Upper lobe of left lung (tissue), 4 donors: ENCODE measurements around the gene SETD2.

Experiments
- POLR2A ChIP-seq, 4 donors: fragments of 450-650 bp; IDR thresholded peaks; one replicate each; pipeline ENCODE4 v1.5.1; 2016 to 2017; ENCODE audit warnings: antibody characterized with exemption in 4 of 4, mild to moderate bottlenecking in 2 of 4
- POLR2AphosphoS5 ChIP-seq, 2 donors: sonication (generic); formaldehyde crosslinking; IDR thresholded peaks; one replicate each; pipeline ENCODE4 v1.5.1; 2017; ENCODE audit warnings: antibody characterized with exemption in 2 of 2
- TF ChIP-seq, protein P1 (sequence below), 6 experiments: fragments of 450-650 bp in 4 of 6; fragments of 200-600 bp in 2 of 6; sonication (generic) in 2 of 6; IDR thresholded peaks; one replicate each; pipeline ENCODE4 v1.5.1; 2016 to 2019; ENCODE audit warnings: antibody characterized with exemption in 6 of 6

DNA sequence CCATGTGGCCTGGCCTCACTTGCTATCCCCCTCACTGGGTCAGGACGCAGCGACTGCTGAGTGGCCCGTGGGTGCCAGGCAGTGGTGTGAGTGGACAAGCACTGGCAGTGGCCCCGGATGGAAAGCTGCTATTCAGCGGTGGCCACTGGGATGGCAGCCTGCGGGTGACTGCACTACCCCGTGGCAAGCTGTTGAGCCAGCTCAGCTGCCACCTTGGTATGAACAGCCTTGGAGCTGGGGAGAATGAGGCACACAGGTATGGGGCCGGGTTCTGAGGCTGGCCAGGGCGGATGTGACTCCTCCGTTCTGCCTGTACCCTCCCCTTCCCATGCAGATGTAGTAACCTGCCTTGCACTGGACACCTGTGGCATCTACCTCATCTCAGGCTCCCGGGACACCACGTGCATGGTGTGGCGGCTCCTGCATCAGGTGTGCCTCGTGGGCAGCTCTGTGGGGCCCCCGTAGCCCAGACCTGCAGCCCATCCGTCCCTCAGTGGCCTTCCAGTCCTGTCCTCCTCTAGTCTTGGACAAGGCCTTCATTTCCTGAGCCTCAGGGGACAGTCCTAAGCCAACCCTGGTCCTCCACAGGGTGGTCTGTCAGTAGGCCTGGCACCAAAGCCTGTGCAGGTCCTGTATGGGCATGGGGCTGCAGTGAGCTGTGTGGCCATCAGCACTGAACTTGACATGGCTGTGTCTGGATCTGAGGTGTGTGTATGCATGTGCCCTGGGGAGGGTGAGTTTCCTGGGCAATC is 156.3 kb downstream of the SETD2 start:
- TF ChIP-seq, protein P1, sequence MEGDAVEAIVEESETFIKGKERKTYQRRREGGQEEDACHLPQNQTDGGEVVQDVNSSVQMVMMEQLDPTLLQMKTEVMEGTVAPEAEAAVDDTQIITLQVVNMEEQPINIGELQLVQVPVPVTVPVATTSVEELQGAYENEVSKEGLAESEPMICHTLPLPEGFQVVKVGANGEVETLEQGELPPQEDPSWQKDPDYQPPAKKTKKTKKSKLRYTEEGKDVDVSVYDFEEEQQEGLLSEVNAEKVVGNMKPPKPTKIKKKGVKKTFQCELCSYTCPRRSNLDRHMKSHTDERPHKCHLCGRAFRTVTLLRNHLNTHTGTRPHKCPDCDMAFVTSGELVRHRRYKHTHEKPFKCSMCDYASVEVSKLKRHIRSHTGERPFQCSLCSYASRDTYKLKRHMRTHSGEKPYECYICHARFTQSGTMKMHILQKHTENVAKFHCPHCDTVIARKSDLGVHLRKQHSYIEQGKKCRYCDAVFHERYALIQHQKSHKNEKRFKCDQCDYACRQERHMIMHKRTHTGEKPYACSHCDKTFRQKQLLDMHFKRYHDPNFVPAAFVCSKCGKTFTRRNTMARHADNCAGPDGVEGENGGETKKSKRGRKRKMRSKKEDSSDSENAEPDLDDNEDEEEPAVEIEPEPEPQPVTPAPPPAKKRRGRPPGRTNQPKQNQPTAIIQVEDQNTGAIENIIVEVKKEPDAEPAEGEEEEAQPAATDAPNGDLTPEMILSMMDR (IDR thresholded peaks at IDR 0.05), result no peak
- TF ChIP-seq POLR2A (IDR thresholded peaks at IDR 0.05) (no peak), POLR2AphosphoS5 (IDR thresholded peaks at IDR 0.05) (no peak)
